Measurements from ENCODE around the gene OSTM1.
A peak's percentile ranks its signal among the peaks of the same experiment; 100 is the strongest.

OSTM1 gene

DNA sequence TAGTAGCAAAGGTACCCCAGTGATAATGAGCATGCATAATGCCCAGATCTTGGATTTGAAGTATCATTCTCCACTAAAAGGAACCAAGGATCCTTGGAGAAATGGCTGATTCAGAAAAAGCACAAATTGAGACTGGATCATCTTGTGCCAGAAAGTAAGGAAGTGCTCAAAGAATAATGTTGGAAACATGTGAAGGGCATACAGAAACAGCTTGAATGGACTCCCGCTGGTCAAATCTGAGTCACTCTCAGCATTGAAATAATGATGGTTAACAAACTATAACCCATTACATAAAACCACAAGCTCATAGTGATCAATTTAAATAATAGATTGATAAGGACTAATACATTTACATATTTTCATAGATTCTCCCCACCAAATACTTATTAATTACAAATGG is 3.6 kb upstream of the OSTM1 start:
- TF ChIP-seq, protein P1, sequence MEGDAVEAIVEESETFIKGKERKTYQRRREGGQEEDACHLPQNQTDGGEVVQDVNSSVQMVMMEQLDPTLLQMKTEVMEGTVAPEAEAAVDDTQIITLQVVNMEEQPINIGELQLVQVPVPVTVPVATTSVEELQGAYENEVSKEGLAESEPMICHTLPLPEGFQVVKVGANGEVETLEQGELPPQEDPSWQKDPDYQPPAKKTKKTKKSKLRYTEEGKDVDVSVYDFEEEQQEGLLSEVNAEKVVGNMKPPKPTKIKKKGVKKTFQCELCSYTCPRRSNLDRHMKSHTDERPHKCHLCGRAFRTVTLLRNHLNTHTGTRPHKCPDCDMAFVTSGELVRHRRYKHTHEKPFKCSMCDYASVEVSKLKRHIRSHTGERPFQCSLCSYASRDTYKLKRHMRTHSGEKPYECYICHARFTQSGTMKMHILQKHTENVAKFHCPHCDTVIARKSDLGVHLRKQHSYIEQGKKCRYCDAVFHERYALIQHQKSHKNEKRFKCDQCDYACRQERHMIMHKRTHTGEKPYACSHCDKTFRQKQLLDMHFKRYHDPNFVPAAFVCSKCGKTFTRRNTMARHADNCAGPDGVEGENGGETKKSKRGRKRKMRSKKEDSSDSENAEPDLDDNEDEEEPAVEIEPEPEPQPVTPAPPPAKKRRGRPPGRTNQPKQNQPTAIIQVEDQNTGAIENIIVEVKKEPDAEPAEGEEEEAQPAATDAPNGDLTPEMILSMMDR (IDR thresholded peaks at IDR 0.05; ENCODE audit: low read depth, low read length, missing control alignments), result no peak
- Histone ChIP-seq H3K27ac (no peak overlapping the region), H3K36me3 (replicated peaks) (no peaks in the 10 kb centered on the region), H3K4me3 (ENCODE audit: low read depth, low read length) (no peak overlapping the region), H3K27me3 (replicated peaks) (no peaks in the 10 kb centered on the region)
- DNase-seq, result no peak
- in situ Hi-C loops (cut with HindIII; ENCODE audit: low pct_ligation_motif_present, low sequenced_read_pairs), result no loop called here

DNA sequence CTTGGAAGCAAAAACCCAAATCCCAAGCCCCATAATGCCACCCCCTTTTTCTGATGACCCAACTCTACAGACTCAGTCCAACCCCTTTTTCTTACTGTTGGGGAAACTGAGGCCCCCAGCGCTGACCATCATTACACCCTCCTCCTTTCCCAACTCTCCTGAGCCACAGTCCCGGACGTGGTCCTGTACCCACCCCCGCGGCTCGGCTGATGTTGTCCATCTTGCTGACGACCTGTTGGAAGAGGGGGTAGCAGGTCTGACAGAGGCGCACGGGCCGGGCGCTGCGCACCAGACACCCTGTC is 533 bp downstream of the OSTM1 start:
- TF ChIP-seq, protein P1 (IDR thresholded peaks at IDR 0.05; ENCODE audit: low read depth, low read length, missing control alignments), result no peak
- Histone ChIP-seq H3K27ac (no peak overlapping the region), H3K27me3 (replicated peaks) (no peaks in the 10 kb centered on the region), H3K4me3 (ENCODE audit: low read depth, low read length) (peak overlapping the region; percentile 97), H3K36me3 (replicated peaks) (no peaks in the 10 kb centered on the region)
- in situ Hi-C loops (cut with HindIII; ENCODE audit: low pct_ligation_motif_present, low sequenced_read_pairs), result no loop called here
- no peak for DNase-seq

DNA sequence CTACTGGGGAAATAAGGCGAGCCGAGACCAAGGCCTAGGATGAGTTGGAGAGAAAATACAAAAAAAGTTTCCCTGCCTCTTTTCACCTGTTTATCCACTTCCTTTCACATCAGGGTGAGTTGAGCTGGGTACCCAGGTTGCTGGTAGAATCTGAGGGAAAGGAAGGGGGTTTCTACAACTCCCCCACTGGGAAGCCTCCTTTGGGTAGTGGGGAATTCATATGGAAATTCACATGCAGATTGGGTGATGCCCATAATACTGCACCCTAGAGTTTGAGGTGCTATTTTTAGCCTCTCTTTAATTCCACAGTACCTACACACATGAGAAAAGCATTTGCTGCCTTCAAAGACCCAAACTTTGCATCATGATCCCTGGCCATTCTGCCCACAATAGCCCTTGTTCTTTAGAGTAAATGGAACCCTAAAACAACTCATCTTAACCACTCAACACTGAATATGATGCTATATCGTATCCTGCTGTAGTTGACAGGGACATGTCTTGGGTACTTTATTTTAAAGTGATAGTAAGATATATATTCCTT is 2.7 kb downstream of the OSTM1 start:
- in situ Hi-C loops (cut with HindIII; ENCODE audit: low pct_ligation_motif_present, low sequenced_read_pairs), result no loop called here
- DNase-seq, result no peak
- no peak overlapping the region for H3K4me3 ChIP-seq (ENCODE audit: low read depth, low read length)
- H3K27ac ChIP-seq, result no peak overlapping the region
- TF ChIP-seq, protein P1 (IDR thresholded peaks at IDR 0.05; ENCODE audit: low read depth, low read length, missing control alignments), result no peak
- H3K27me3 ChIP-seq (replicated peaks), result no peaks in the 10 kb centered on the region
- H3K36me3 ChIP-seq (replicated peaks), result no peaks in the 10 kb centered on the region

DNA sequence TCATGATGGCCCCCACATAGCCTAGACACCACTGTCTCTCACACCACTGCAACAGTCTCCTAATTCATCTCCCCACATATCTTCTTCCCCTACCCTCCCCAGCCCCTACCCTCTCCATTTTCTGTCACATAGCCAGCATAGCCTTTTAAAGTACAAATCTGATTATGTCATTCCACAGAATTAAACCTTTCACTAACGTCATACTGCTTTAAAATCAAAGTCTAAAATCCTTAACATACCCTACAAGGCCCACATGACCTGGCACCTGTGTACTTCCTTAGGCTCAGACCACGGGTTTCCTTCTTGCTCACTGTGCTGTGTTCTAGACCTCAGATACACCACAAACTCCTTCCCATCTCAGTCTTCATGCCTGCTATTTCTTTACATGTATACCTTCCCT is 5.9 kb downstream of the OSTM1 start:
- TF ChIP-seq, protein P1 (IDR thresholded peaks at IDR 0.05; ENCODE audit: low read depth, low read length, missing control alignments), result no peak
- in situ Hi-C loops (cut with HindIII; ENCODE audit: low pct_ligation_motif_present, low sequenced_read_pairs), result no loop called here
- Histone ChIP-seq H3K27ac (no peak overlapping the region), H3K27me3 (replicated peaks) (no peaks in the 10 kb centered on the region), H3K4me3 (ENCODE audit: low read depth, low read length) (no peak overlapping the region), H3K36me3 (replicated peaks) (no peaks in the 10 kb centered on the region)
- DNase-seq, result no peak

DNA sequence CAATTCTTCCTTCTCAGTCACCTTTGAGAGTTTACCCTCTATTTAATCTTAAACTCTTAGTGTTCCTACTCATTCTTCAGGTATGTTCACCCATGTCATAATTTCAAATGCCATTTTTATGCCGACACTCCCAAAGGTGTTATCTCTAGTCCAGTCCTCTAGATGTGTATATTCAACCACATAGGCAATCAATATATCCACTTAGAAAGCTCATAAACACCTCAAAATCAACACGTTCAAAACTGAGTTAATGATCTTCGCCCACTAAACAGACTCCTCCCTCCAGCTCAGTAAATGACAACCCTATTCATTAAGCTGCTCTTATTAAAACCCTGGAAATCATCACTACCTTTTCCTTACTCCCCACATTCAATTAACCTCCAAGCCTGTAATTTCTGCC is 6.4 kb downstream of the OSTM1 start:
- TF ChIP-seq, protein P1 (IDR thresholded peaks at IDR 0.05; ENCODE audit: low read depth, low read length, missing control alignments), result no peak
- Histone ChIP-seq H3K36me3 (replicated peaks) (no peaks in the 10 kb centered on the region), H3K27me3 (replicated peaks) (no peaks in the 10 kb centered on the region), H3K4me3 (ENCODE audit: low read depth, low read length) (no peak overlapping the region), H3K27ac (no peak overlapping the region)
- DNase-seq, result no peak
- in situ Hi-C loops (cut with HindIII; ENCODE audit: low pct_ligation_motif_present, low sequenced_read_pairs), result no loop called here

DNA sequence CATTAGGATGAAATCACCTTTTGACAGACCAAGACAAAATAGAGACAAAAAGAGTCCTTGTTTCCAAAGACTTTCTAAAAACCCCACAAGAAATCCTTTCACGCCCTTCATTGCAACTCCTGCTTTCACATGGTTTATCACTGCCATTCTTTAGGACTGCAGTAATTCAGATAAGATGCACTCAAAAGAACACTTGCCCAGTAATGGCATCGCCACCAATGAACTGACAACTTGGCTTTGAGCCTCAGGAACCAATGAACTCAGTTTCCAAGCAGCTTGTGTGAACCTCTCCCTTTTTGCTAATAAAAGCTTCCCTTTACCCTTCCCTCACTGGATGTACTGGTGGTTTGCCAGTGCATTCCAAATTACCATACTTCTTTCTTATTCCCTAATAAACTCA is 21.8 kb downstream of the OSTM1 start:
- DNase-seq, result no peak
- no peak overlapping the region for H3K27ac ChIP-seq
- no peaks in the 10 kb centered on the region for H3K27me3 ChIP-seq (replicated peaks)
- no peaks in the 10 kb centered on the region for H3K36me3 ChIP-seq (replicated peaks)
- no peak overlapping the region for H3K4me3 ChIP-seq (ENCODE audit: low read depth, low read length)
- in situ Hi-C loops (cut with HindIII; ENCODE audit: low pct_ligation_motif_present, low sequenced_read_pairs), result no loop called here
- TF ChIP-seq, protein P1 (IDR thresholded peaks at IDR 0.05; ENCODE audit: low read depth, low read length, missing control alignments), result no peak
